ENCODE measurements around the gene ZNF467. TPM values are rescaled to one million over a fixed set of nuclear protein-coding genes. Genes with fewer than 3 reads are reported as not detected.

Gene ZNF467
- total RNA-seq, 1 donor from 2014 or later: 3.4 TPM

DNA sequence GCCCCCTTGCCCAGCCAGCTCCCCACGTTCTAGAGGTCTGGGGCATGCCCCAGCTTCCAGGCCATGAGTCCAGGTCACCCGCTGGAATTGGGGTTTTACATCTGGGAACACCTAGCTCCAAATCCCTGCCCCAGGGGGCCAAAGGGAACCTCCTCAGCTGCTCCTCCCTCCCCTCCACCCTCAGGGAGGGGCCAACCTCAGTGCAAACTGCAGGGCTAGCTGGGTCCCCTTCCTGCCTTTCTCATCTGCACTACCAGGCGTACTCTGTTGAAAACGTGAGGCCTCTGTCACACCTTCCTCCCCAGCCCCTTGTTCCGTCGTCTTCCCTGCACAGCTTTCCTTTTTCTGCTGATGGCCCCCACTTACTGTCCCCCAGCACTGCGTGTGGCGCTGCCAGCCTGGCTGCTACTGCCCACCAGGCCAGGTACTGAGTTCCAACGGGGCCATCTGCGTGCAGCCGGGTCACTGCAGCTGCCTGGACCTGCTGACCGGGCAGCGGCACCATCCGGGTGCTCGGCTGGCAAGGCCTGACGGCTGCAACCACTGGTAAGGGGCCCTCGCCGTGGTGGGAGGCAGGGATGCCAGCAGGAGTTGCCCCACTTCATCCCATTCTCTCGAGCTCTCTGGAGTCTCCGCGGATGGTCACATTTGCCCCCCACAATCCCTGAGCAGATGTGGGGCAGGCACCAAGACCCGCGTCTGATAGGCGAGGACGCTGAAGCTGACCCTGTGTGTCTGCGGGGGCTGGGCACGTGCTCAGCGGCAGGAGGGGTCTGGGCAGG lies 40.1 kb upstream of the ZNF467 start:
- H3K9me3 Mint-ChIP-seq (ENCODE audit: unreplicated experiment): no peaks in the 10 kb centered on the region
- H3K4me3 Mint-ChIP-seq (ENCODE audit: unreplicated experiment): no peak overlapping the region
- no peaks in the 10 kb centered on the region for H3K4me1 Mint-ChIP-seq (ENCODE audit: unreplicated experiment)
- no peaks in the 10 kb centered on the region for H3K36me3 Mint-ChIP-seq (ENCODE audit: unreplicated experiment)
- H3K27ac Mint-ChIP-seq (ENCODE audit: unreplicated experiment): no peak overlapping the region
- no peak for DNase-seq (ENCODE audit: extremely low spot score, unreplicated experiment)
- TF ChIP-seq, protein P1, sequence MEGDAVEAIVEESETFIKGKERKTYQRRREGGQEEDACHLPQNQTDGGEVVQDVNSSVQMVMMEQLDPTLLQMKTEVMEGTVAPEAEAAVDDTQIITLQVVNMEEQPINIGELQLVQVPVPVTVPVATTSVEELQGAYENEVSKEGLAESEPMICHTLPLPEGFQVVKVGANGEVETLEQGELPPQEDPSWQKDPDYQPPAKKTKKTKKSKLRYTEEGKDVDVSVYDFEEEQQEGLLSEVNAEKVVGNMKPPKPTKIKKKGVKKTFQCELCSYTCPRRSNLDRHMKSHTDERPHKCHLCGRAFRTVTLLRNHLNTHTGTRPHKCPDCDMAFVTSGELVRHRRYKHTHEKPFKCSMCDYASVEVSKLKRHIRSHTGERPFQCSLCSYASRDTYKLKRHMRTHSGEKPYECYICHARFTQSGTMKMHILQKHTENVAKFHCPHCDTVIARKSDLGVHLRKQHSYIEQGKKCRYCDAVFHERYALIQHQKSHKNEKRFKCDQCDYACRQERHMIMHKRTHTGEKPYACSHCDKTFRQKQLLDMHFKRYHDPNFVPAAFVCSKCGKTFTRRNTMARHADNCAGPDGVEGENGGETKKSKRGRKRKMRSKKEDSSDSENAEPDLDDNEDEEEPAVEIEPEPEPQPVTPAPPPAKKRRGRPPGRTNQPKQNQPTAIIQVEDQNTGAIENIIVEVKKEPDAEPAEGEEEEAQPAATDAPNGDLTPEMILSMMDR (IDR thresholded peaks at IDR 0.05): no peak
- H3K27me3 Mint-ChIP-seq (ENCODE audit: unreplicated experiment): peaks cover 3% of the 10 kb centered on the region

DNA sequence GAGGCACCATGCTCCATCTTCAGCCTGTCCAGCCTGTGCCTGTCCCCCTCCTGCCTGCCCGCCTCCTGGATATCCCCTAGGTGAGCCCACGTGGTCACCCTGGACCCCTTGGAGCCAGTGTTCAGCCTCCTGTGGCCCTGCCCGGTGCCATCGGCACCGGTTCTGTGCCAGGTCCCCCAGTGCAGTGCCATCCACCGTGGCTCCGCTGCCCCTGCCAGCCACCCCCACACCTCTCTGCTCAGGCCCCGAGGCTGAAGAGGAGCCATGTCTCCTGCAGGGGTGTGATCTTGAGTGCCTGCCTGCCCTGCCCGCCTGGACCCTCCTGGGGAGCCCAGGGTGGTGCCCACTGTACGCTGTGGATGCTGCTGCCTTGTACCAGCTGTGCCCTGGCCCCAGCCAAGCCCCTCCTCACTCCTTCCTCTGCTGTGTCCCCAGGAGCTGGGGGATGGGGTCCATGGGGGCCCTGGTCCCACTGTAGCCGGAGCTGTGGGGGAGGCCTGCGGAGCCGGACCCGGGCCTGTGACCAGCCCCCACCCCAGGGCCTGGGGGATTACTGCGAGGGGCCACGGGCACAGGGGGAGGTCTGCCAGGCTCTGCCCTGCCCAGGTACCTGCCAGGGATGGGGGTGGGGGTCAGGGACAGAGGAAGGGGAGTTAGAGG lies 38.6 kb upstream of the ZNF467 start:
- DNase-seq (ENCODE audit: extremely low spot score, unreplicated experiment): no peak
- Mint-ChIP-seq H3K9me3 (ENCODE audit: unreplicated experiment) (no peaks in the 10 kb centered on the region), H3K27me3 (ENCODE audit: unreplicated experiment) (peaks cover 3% of the 10 kb centered on the region), H3K27ac (ENCODE audit: unreplicated experiment) (no peak overlapping the region), H3K4me1 (ENCODE audit: unreplicated experiment) (no peaks in the 10 kb centered on the region), H3K36me3 (ENCODE audit: unreplicated experiment) (no peaks in the 10 kb centered on the region), H3K4me3 (ENCODE audit: unreplicated experiment) (no peak overlapping the region)
- TF ChIP-seq, protein P1 (IDR thresholded peaks at IDR 0.05): no peak

DNA sequence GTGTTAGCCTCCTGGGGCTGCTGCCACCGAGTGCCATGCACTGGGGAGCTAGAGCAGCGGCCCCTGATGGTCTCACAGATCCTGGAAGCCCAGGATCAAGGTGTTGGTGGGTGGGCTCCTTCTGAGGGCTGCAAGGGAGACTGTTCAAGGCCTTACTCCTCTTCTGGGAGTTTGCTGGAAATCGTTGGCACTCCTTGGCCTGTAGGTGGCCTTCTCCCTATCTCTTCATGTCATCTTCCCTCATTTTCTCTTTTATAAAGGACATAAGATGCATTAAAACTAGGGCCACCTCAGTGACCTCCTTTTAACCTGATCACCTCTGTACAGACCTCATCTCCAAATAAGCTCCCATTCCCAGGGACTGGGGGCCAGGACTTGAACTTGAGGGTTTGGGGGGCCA lies 37.8 kb upstream of the ZNF467 start:
- no peak overlapping the region for H3K4me3 Mint-ChIP-seq (ENCODE audit: unreplicated experiment)
- H3K36me3 Mint-ChIP-seq (ENCODE audit: unreplicated experiment): no peaks in the 10 kb centered on the region
- TF ChIP-seq, protein P1 (IDR thresholded peaks at IDR 0.05): peak; percentile 36
- H3K4me1 Mint-ChIP-seq (ENCODE audit: unreplicated experiment): no peaks in the 10 kb centered on the region
- DNase-seq (ENCODE audit: extremely low spot score, unreplicated experiment): no peak
- H3K9me3 Mint-ChIP-seq (ENCODE audit: unreplicated experiment): no peaks in the 10 kb centered on the region
- peaks cover 6% of the 10 kb centered on the region for H3K27me3 Mint-ChIP-seq (ENCODE audit: unreplicated experiment)
- H3K27ac Mint-ChIP-seq (ENCODE audit: unreplicated experiment): no peak overlapping the region

DNA sequence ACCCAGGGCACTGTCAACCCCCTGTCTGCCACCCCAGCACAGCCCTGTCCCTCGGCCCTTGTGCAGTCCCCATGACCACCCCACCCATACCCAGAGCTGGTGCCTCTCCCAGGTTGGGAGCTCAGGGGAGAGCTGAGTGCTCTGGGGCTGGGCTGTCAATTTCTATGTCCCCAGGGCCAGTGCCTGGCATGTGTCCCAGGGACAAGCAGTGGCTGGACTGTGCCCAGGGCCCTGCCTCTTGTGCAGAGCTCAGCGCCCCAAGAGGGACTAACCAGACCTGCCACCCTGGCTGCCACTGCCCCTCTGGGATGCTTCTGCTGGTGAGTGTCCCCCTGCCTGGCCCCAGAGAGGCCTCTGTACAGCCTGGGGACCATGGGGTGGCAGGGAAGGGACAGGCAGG lies 35.8 kb upstream of the ZNF467 start:
- Mint-ChIP-seq H3K36me3 (ENCODE audit: unreplicated experiment) (no peaks in the 10 kb centered on the region), H3K27ac (ENCODE audit: unreplicated experiment) (no peak overlapping the region), H3K4me3 (ENCODE audit: unreplicated experiment) (no peak overlapping the region), H3K27me3 (ENCODE audit: unreplicated experiment) (peaks cover 12% of the 10 kb centered on the region), H3K9me3 (ENCODE audit: unreplicated experiment) (no peaks in the 10 kb centered on the region), H3K4me1 (ENCODE audit: unreplicated experiment) (no peaks in the 10 kb centered on the region)
- DNase-seq (ENCODE audit: extremely low spot score, unreplicated experiment): no peak
- TF ChIP-seq, protein P1 (IDR thresholded peaks at IDR 0.05): no peak

DNA sequence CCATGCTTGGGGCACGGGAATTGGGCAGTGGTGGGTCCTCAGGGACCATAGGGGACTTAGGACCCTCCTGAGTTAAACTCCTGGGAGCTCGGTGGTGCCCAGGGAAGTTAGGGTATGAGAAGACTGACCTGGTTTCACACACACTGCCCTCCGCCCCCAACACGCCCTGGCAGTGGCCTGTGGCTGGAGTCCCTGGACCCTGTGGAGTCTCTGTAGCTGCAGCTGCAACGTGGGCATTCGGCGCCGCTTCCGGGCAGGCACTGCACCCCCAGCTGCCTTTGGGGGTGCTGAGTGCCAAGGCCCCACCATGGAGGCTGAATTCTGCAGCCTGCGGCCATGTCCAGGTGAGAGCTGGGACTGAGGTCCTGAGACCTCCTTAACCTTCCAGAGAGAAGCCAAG lies 34.9 kb upstream of the ZNF467 start:
- Mint-ChIP-seq H3K36me3 (ENCODE audit: unreplicated experiment) (no peaks in the 10 kb centered on the region), H3K4me3 (ENCODE audit: unreplicated experiment) (no peak overlapping the region), H3K27me3 (ENCODE audit: unreplicated experiment) (peaks cover 12% of the 10 kb centered on the region), H3K9me3 (ENCODE audit: unreplicated experiment) (no peaks in the 10 kb centered on the region), H3K4me1 (ENCODE audit: unreplicated experiment) (no peaks in the 10 kb centered on the region), H3K27ac (ENCODE audit: unreplicated experiment) (no peak overlapping the region)
- TF ChIP-seq, protein P1 (IDR thresholded peaks at IDR 0.05): no peak
- DNase-seq (ENCODE audit: extremely low spot score, unreplicated experiment): no peak
